HG02884 (cell line): ENCODE data around the gene ESRRG.

Experiments used
- ATAC-seq: cut with Tn5 transposase; IDR thresholded peaks from one replicate; pipeline ENCODE4 v1.9.1; 2021; ENCODE audit warnings: mild to moderate bottlenecking, moderate library complexity; ENCODE audit not compliant: unreplicated experiment

Gene ESRRG

GRCh38 chr1:216632980-216633379 is 90.2 kb downstream of the ESRRG start:
- no peak for ATAC-seq

GRCh38 chr1:216630532-216630931 is 92.7 kb downstream of the ESRRG start:
- ATAC-seq: no peak

- no peak for ATAC-seq
Measured at GRCh38 chr1:216627252-216627651, 96.0 kb downstream of the ESRRG start.

- no peak for ATAC-seq
Measured at GRCh38 chr1:216626394-216627067, 96.7 kb downstream of the ESRRG start.

- no peak for ATAC-seq
Measured at GRCh38 chr1:216621536-216621935, 101.7 kb downstream of the ESRRG start.

GRCh38 chr1:216617081-216617875 is 106.0 kb downstream of the ESRRG start:
- ATAC-seq: no peak

- ATAC-seq: no peak
Measured at GRCh38 chr1:216616425-216616824, 106.8 kb downstream of the ESRRG start.

- ATAC-seq: no peak
Measured at GRCh38 chr1:216614011-216614934, 109.0 kb downstream of the ESRRG start.

GRCh38 chr1:216612291-216612690 is 110.9 kb downstream of the ESRRG start:
- no peak for ATAC-seq

- ATAC-seq: no peak
Measured at GRCh38 chr1:216607067-216607697, 116.0 kb downstream of the ESRRG start.

- no peak for ATAC-seq
Measured at GRCh38 chr1:216606047-216606637, 117.1 kb downstream of the ESRRG start.

GRCh38 chr1:216604771-216605170 is 118.5 kb downstream of the ESRRG start:
- ATAC-seq: no peak

- peak; percentile 72 for ATAC-seq
Measured at GRCh38 chr1:216600730-216601609, 122.3 kb downstream of the ESRRG start.

- ATAC-seq: no peak
Measured at GRCh38 chr1:216599851-216600250, 123.4 kb downstream of the ESRRG start.

- no peak for ATAC-seq
Measured at GRCh38 chr1:216598448-216598847, 124.8 kb downstream of the ESRRG start.

- no peak for ATAC-seq
Measured at GRCh38 chr1:216596281-216596862, 126.9 kb downstream of the ESRRG start.

- ATAC-seq: no peak
Measured at GRCh38 chr1:216587715-216588114, 135.5 kb downstream of the ESRRG start.

- no peak for ATAC-seq
Measured at GRCh38 chr1:216582151-216582550, 141.1 kb downstream of the ESRRG start.

GRCh38 chr1:216580538-216581057 is 142.6 kb downstream of the ESRRG start:
- ATAC-seq: no peak
